BE2C (cell line): ENCODE measurements around the gene CD79A.

Source experiments
- DNase-seq: peaks from one replicate; pipeline ENCODE4 v3.0.0-alpha.2; 2020
- H3K27me3 ChIP-seq: fragments of 250-450 bp; sonication (Bioruptor Pico); 2 replicates; pipeline ENCODE4 v1.5.1; 2020; ENCODE audit warnings: mild to moderate bottlenecking
- H3K36me3 ChIP-seq: fragments of 250-450 bp; sonication (Bioruptor Pico); 2 replicates; pipeline ENCODE4 v1.5.1; 2020; ENCODE audit warnings: mild to moderate bottlenecking
- H3K4me1 ChIP-seq: fragments of 250-450 bp; sonication (Bioruptor Pico); 2 replicates; pipeline ENCODE4 v1.5.1; 2020
- H3K4me3 ChIP-seq: 2 replicates; pipeline ENCODE4 v1.5.1; 2011; ENCODE audit warnings: low read depth, low read length
- H3K9me3 ChIP-seq: fragments of 250-450 bp; sonication (Bioruptor Pico); 2 replicates; pipeline ENCODE4 v1.5.1; 2020
- CTCF ChIP-seq: IDR thresholded peaks from 2 replicates; pipeline ENCODE4 v1.5.1; 2012; ENCODE audit warnings: mild to moderate bottlenecking, low read depth, low read length

CD79A gene

GRCh38 chr19:41868120-41868988 is 8.7 kb upstream of the CD79A start:
- Histone ChIP-seq H3K4me3 (no peak overlapping the region), H3K9me3 (no peaks in the 10 kb centered on the region), H3K4me1 (no peaks in the 10 kb centered on the region), H3K36me3 (peaks cover 89% of the 10 kb centered on the region), H3K27me3 (no peaks in the 10 kb centered on the region)
- no peak for DNase-seq
- no peak for TF ChIP-seq CTCF

- DNase-seq, result no peak
- Histone ChIP-seq H3K4me1 (no peaks in the 10 kb centered on the region), H3K4me3 (no peak overlapping the region), H3K36me3 (peaks cover 83% of the 10 kb centered on the region), H3K27me3 (no peaks in the 10 kb centered on the region), H3K9me3 (no peaks in the 10 kb centered on the region)
- TF ChIP-seq CTCF, result no peak
These were observed 8.1 kb upstream of the CD79A start for GRCh38 chr19:41868989-41869300.

- no peak overlapping the region for H3K4me3 ChIP-seq
- no peaks in the 10 kb centered on the region for H3K27me3 ChIP-seq
- peaks cover 78% of the 10 kb centered on the region for H3K36me3 ChIP-seq
- TF ChIP-seq CTCF, result no peak
- no peak for DNase-seq
- H3K4me1 ChIP-seq, result no peaks in the 10 kb centered on the region
- no peaks in the 10 kb centered on the region for H3K9me3 ChIP-seq
These were observed 7.6 kb upstream of the CD79A start for GRCh38 chr19:41869374-41869955.

GRCh38 chr19:41870401-41870873 is 6.6 kb upstream of the CD79A start:
- no peaks in the 10 kb centered on the region for H3K4me1 ChIP-seq
- TF ChIP-seq CTCF, result no peak
- no peaks in the 10 kb centered on the region for H3K9me3 ChIP-seq
- H3K4me3 ChIP-seq, result no peak overlapping the region
- no peaks in the 10 kb centered on the region for H3K27me3 ChIP-seq
- DNase-seq, result no peak
- H3K36me3 ChIP-seq, result peaks cover 68% of the 10 kb centered on the region

GRCh38 chr19:41871573-41872383 is 5.3 kb upstream of the CD79A start:
- DNase-seq, result no peak
- H3K27me3 ChIP-seq, result 0 out of 2 replicates have a peak, but pooled peaks cover 2% of the 10 kb centered on the region
- H3K4me3 ChIP-seq, result no peak overlapping the region
- no peaks in the 10 kb centered on the region for H3K9me3 ChIP-seq
- no peak for TF ChIP-seq CTCF
- no peaks in the 10 kb centered on the region for H3K4me1 ChIP-seq
- peaks cover 56% of the 10 kb centered on the region for H3K36me3 ChIP-seq
